ENCODE results near the gene ARG2. TPM values are rescaled to one million over a fixed set of nuclear protein-coding genes. Genes with fewer than 3 reads are reported as not detected.

ARG2 gene
- total RNA-seq, 2 donors from 2014 or later = 4.3 to 8.0 TPM

DNA sequence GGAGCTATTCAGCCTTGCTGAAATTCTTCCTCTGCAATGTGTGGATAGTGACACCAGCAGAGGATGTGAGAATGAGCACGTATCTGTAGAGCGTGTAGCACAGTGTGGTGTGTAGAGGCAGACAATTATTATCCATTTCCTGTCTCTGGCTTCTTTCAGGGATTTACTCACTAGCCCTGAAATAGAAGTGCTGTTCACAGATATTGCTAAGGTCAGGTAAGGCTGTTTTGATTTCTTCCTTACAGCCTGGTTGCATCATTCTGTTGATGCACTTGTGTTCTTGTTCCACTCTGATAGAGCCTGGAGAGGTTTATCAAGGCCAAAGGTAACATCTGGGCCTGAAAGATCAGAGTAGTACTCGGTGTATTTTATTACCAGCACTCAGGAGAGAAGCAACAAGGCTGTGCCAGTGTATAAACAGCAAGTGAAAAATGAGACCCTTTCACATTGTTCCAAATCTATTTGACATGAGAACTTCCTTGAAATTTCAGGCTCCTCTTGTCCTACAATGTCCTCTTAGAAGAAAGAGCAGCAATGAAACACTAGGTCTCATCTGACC lies 16.7 kb downstream of the ARG2 start:
- Mint-ChIP-seq H3K4me3 (no peak overlapping the region), H3K36me3 (no peaks in the 10 kb centered on the region), H3K4me1 (ENCODE audit: low read depth in 2 of 2) (no peaks in the 10 kb centered on the region), H3K9me3 (no peaks in the 10 kb centered on the region), H3K27ac (no peak overlapping the region), H3K27me3 (no peaks in the 10 kb centered on the region)
- DNase-seq (ENCODE audit: low spot score) (no peak), ATAC-seq (peak in 1 of 2 donors; percentile 46)

GRCh38 chr14:67638642-67639041 lies 18.9 kb downstream of the ARG2 start:
- ATAC-seq (no peak), DNase-seq (ENCODE audit: low spot score) (no peak)
- no peak overlapping the region for H3K27ac Mint-ChIP-seq
- H3K27me3 Mint-ChIP-seq = no peaks in the 10 kb centered on the region
- H3K9me3 Mint-ChIP-seq = no peaks in the 10 kb centered on the region
- peaks cover 3 to 7% of the 10 kb centered on the region in 2 donors for H3K4me1 Mint-ChIP-seq (ENCODE audit: low read depth in 2 of 2)
- no peaks in the 10 kb centered on the region for H3K36me3 Mint-ChIP-seq
- no peak overlapping the region for H3K4me3 Mint-ChIP-seq

- peaks cover 3 to 7% of the 10 kb centered on the region in 2 donors for H3K4me1 Mint-ChIP-seq (ENCODE audit: low read depth in 2 of 2)
- DNase-seq (ENCODE audit: low spot score) = no peak
Measured at GRCh38 chr14:67641480-67641879, 21.8 kb downstream of the ARG2 start.

DNA sequence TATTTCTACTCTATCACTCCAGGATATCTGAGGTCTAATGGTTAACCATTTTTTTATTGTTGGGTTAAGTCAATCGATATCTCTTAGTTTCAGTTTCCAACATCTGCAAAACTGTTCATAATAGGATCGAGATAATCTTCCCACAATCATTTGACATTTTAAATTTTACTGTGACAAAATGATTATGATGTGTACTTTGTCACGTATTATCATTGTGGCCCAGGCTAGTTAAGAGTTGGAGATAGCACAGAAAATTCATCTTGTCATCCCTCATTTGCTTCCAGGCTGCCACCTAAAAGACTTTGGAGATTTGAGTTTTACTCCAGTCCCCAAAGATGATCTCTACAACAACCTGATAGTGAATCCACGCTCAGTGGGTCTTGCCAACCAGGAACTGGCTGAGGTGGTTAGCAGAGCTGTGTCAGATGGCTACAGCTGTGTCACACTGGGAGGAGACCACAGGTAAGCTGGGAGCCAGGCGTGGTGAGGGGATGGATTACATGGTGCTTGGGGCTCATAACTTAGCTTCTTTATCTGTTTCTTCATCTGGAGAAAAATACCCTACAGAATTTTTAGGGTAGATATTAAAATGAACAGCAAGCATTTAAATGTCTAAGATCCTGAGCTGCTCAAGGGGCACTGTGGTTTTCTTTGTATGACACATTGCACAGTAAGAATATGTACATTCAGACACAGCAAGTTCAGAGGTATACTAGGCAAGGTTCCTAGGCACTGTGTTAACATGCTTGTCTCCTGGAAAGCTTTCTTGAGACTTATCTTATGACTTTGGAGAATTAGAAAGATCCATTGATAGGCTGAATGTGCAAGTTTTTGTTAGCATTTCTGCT lies 22.4 kb downstream of the ARG2 start:
- H3K4me1 Mint-ChIP-seq (ENCODE audit: low read depth in 2 of 2) = peaks cover 3 to 7% of the 10 kb centered on the region in 2 donors
- DNase-seq (ENCODE audit: low spot score) (no peak), ATAC-seq (no peak)
- no peaks in the 10 kb centered on the region for H3K9me3 Mint-ChIP-seq
- no peaks in the 10 kb centered on the region for H3K27me3 Mint-ChIP-seq
- H3K36me3 Mint-ChIP-seq = no peaks in the 10 kb centered on the region
- H3K4me3 Mint-ChIP-seq = no peak overlapping the region
- peak overlapping the region in 1 of 2 donors; percentile 76 for H3K27ac Mint-ChIP-seq

More at GRCh38 chr14:67641480-67641879, 21.8 kb downstream of the ARG2 start:
- H3K27ac Mint-ChIP-seq = no peak overlapping the region
- no peaks in the 10 kb centered on the region for H3K27me3 Mint-ChIP-seq
- no peak for ATAC-seq
- H3K4me3 Mint-ChIP-seq = no peak overlapping the region
- no peaks in the 10 kb centered on the region for H3K36me3 Mint-ChIP-seq
- H3K9me3 Mint-ChIP-seq = no peaks in the 10 kb centered on the region

GRCh38 chr14:67643713-67644112 lies 24.0 kb downstream of the ARG2 start:
- Mint-ChIP-seq H3K9me3 (no peaks in the 10 kb centered on the region), H3K4me1 (ENCODE audit: low read depth in 2 of 2) (peaks cover 3 to 7% of the 10 kb centered on the region in 2 donors), H3K27ac (peak overlapping the region; percentile 14 to 42), H3K36me3 (no peaks in the 10 kb centered on the region), H3K4me3 (no peak overlapping the region), H3K27me3 (no peaks in the 10 kb centered on the region)
- DNase-seq (ENCODE audit: low spot score) (no peak), ATAC-seq (no peak)

DNA sequence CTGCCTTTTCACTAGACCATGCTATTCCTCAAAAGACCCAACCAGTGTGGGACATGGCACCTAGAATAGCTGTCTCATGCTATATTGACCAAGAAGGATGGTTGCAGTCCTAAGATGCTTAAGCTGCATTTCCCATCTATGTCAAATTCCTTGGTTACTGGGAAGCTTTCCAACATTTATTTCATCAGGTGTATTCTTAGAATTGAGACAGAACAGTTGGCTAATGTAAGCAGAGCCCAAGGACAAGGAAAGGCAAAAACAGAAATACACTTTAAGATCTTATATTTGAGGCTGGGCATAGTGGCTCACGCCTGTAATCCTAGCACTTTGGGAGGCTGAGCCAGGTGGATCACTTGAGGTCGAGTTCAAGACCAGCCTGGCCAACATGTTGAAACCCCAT lies 24.7 kb downstream of the ARG2 start:
- Mint-ChIP-seq H3K4me3 (no peak overlapping the region), H3K9me3 (no peaks in the 10 kb centered on the region), H3K27ac (peak overlapping the region; percentile 14 to 42), H3K27me3 (no peaks in the 10 kb centered on the region), H3K36me3 (peaks cover 3% of the 10 kb centered on the region), H3K4me1 (ENCODE audit: low read depth in 2 of 2) (peaks cover 3 to 7% of the 10 kb centered on the region in 2 donors)
- DNase-seq (ENCODE audit: low spot score) (no peak), ATAC-seq (no peak)

DNA sequence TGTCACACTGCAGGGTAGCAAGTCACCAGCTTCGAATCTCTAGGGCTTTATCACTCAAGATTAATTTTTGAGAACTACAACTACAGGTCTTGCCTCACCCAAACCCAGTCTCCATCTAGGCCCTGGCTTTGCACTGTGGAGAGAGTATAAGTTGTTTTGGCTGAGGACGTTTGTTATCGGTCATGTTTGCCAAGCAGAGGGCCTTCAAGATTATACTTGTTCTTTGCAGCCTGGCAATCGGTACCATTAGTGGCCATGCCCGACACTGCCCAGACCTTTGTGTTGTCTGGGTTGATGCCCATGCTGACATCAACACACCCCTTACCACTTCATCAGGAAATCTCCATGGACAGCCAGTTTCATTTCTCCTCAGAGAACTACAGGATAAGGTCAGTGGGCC lies 25.7 kb downstream of the ARG2 start:
- Mint-ChIP-seq H3K27ac (no peak overlapping the region), H3K27me3 (no peaks in the 10 kb centered on the region), H3K9me3 (no peaks in the 10 kb centered on the region), H3K4me1 (ENCODE audit: low read depth in 2 of 2) (peaks cover 3 to 7% of the 10 kb centered on the region in 2 donors), H3K4me3 (no peak overlapping the region), H3K36me3 (peaks cover 10% of the 10 kb centered on the region)
- DNase-seq (ENCODE audit: low spot score) (no peak), ATAC-seq (no peak)

DNA sequence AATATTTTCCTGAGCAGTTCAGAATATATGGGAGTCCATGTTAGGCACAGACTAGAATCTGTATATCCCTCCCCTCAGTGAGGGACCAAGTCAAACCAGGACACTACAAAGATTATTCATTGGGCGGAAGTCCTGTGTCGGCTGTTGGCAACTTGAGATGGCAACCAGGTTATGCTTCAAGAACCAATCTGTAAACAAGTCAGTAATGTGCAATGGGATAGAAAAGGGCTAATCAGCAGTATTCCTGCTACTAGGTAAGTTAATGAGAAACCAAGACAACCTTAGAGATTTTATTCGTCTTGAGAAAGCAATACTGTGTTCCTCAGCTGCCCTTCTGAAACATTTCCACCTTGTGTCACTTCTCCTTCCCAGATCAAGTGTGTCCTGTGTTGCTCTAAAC lies 26.4 kb downstream of the ARG2 start:
- Mint-ChIP-seq H3K4me3 (no peak overlapping the region), H3K9me3 (no peaks in the 10 kb centered on the region), H3K4me1 (ENCODE audit: low read depth in 2 of 2) (peaks cover 3 to 7% of the 10 kb centered on the region in 2 donors), H3K36me3 (peaks cover 13% of the 10 kb centered on the region), H3K27me3 (no peaks in the 10 kb centered on the region), H3K27ac (no peak overlapping the region)
- DNase-seq (ENCODE audit: low spot score) (no peak), ATAC-seq (no peak)

DNA sequence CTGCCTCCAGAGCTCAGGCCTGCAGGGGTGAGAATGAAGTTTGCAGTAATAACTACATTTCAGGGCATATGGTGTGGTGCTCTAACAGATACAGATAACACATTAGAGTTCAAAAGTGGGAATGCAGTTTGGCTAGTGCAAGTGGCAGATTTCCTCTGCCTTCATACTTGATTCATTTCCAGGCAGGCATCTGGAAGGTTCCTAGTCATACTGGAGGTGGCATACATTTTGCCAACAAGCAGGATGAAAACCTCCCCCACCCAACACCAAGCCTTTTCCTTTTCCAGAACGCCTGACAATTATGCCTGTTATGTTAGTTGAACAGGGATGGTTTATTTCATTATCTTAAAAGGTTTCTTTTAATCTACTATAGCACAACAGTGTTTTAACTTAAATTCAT lies 30.4 kb downstream of the ARG2 start:
- H3K4me3 Mint-ChIP-seq = no peak overlapping the region
- no peak overlapping the region for H3K27ac Mint-ChIP-seq
- no peaks in the 10 kb centered on the region for H3K4me1 Mint-ChIP-seq (ENCODE audit: low read depth in 2 of 2)
- ATAC-seq (no peak), DNase-seq (ENCODE audit: low spot score) (no peak)
- no peaks in the 10 kb centered on the region for H3K27me3 Mint-ChIP-seq
- peaks cover 18% of the 10 kb centered on the region for H3K36me3 Mint-ChIP-seq
- H3K9me3 Mint-ChIP-seq = no peaks in the 10 kb centered on the region

DNA sequence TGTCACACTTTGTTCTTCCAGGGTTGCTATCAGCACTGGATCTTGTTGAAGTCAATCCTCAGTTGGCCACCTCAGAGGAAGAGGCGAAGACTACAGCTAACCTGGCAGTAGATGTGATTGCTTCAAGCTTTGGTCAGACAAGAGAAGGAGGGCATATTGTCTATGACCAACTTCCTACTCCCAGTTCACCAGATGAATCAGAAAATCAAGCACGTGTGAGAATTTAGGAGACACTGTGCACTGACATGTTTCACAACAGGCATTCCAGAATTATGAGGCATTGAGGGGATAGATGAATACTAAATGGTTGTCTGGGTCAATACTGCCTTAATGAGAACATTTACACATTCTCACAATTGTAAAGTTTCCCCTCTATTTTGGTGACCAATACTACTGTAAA lies 31.0 kb downstream of the ARG2 start:
- ATAC-seq (no peak), DNase-seq (ENCODE audit: low spot score) (no peak)
- Mint-ChIP-seq H3K27ac (no peak overlapping the region), H3K27me3 (no peaks in the 10 kb centered on the region), H3K36me3 (peaks cover 18% of the 10 kb centered on the region), H3K4me1 (ENCODE audit: low read depth in 2 of 2) (no peaks in the 10 kb centered on the region), H3K4me3 (no peak overlapping the region), H3K9me3 (no peaks in the 10 kb centered on the region)

GRCh38 chr14:67652189-67652588 lies 32.5 kb downstream of the ARG2 start:
- no peak for DNase-seq (ENCODE audit: low spot score)
- H3K27me3 Mint-ChIP-seq = no peaks in the 10 kb centered on the region
- H3K9me3 Mint-ChIP-seq = no peaks in the 10 kb centered on the region
- ATAC-seq = no peak
- no peaks in the 10 kb centered on the region for H3K4me1 Mint-ChIP-seq (ENCODE audit: low read depth in 2 of 2)
- peaks cover 24% of the 10 kb centered on the region for H3K36me3 Mint-ChIP-seq
- H3K27ac Mint-ChIP-seq = no peak overlapping the region
- no peak overlapping the region for H3K4me3 Mint-ChIP-seq

DNA sequence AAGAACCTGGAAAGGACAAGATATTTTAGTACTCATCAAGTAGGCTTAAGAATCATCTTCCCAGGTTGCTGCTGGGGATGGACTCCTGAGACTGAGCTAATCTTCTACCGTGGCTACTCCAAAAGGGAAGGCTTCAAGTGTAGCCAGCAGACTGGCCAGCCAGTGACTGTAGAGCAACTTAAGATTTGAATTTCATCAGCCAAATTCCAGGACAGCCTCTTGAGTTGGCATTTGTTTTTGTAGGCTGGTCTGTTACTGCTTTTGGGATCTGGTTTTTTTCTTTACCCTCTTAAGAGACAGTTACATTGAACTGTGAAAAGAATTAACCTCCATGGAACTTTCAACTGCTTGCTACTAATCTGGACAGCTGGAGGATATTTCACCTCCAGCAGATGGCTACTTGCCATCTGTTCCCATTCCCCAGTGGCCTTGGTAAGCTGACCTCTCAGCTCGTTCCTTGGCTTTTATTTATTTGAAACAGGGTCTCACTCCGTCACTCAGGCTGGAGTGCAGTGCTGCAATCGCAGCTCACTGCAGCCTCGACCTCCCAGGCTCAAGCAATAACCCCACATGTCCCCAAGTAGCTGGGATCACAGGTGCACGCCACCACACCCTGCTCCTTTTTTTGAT lies 34.0 kb downstream of the ARG2 start:
- Mint-ChIP-seq H3K4me1 (ENCODE audit: low read depth in 2 of 2) (no peaks in the 10 kb centered on the region), H3K36me3 (peaks cover 28% of the 10 kb centered on the region)
- ATAC-seq = no peak

DNA sequence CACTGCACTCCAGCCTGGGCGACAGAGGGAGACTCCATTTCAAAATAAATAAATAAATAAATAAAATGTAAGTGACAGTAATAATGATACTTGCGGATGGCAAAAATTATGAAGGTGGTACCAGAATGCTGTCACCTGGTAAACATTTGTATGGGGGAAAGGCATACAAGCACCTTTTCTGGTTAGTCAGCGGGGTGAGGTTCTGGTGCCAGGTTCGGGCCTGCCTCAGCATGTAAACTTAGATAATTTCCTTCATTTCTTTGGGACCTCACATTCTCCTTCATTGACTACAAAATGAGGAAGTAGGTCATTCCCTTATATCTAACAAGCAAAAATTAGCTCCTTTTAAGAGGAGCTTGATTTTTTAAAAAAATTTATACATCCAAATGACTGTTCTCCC lies 43.9 kb downstream of the ARG2 start:
- Mint-ChIP-seq H3K27me3 (no peaks in the 10 kb centered on the region), H3K27ac (peak overlapping the region; percentile 8 to 84), H3K4me3 (no peak overlapping the region), H3K4me1 (ENCODE audit: low read depth in 2 of 2) (peaks cover 34 to 37% of the 10 kb centered on the region in 2 donors), H3K9me3 (no peaks in the 10 kb centered on the region), H3K36me3 (peaks cover 5% of the 10 kb centered on the region)
- DNase-seq (ENCODE audit: low spot score) (no peak), ATAC-seq (no peak)

More for the DNA sequence above, 34.0 kb downstream of the ARG2 start:
- Mint-ChIP-seq H3K4me3 (no peak overlapping the region), H3K9me3 (no peaks in the 10 kb centered on the region), H3K27ac (no peak overlapping the region), H3K27me3 (no peaks in the 10 kb centered on the region)
- DNase-seq (ENCODE audit: low spot score) = no peak

GRCh38 chr14:67665868-67666267 lies 46.1 kb downstream of the ARG2 start:
- DNase-seq (ENCODE audit: low spot score) (no peak), ATAC-seq (no peak)
- peaks cover 47 to 50% of the 10 kb centered on the region in 2 donors for H3K4me1 Mint-ChIP-seq (ENCODE audit: low read depth in 2 of 2)
- peak overlapping the region; percentile 56 to 90 for H3K27ac Mint-ChIP-seq
- H3K27me3 Mint-ChIP-seq = no peaks in the 10 kb centered on the region
- H3K9me3 Mint-ChIP-seq = no peaks in the 10 kb centered on the region
- H3K4me3 Mint-ChIP-seq = no peak overlapping the region
- no peaks in the 10 kb centered on the region for H3K36me3 Mint-ChIP-seq
